Measurements from ENCODE around the gene EIF1AX. TPM values are rescaled to one million over a fixed set of nuclear protein-coding genes. Genes with fewer than 3 reads are reported as not detected.

EIF1AX gene
- polyA plus RNA-seq, 3 donors = 18.4 to 62.7 (median 58.5) TPM

GRCh38 chrX:20159797-20160385 lies 18.3 kb upstream of the EIF1AX start:
- Histone ChIP-seq H3K27ac (ENCODE audit: low read depth in 1 of 2, low read length in 2 of 2) (no peak overlapping the region), H2AFZ (ENCODE audit: insufficient read depth, low read depth, low read length, poor library complexity, severe bottlenecking) (no peak overlapping the region), H3K36me3 (replicated peaks in 1 of 2; ENCODE audit: control insufficient read depth in 1 of 2, insufficient read depth in 2 of 2, low read length in 2 of 2) (peaks cover 68 to 86% of the 10 kb centered on the region in 2 donors), H3K4me1 (ENCODE audit: control insufficient read depth in 1 of 2, insufficient read depth in 2 of 2, low read length in 2 of 2) (no peaks in the 10 kb centered on the region), H4K20me1 (ENCODE audit: insufficient read depth, low read length) (peaks cover 14% of the 10 kb centered on the region), H3K79me2 (ENCODE audit: insufficient read depth, low read length) (no peaks in the 10 kb centered on the region), H3K4me3 (replicated peaks in 1 of 3; ENCODE audit: low read depth in 2 of 3, low read length in 3 of 3) (no peak overlapping the region), H3K4me2 (replicated peaks; ENCODE audit: extremely low read depth, low read length, poor library complexity, severe bottlenecking) (no peak overlapping the region), H3K9me3 (replicated peaks in 1 of 2; ENCODE audit: control insufficient read depth in 1 of 2, insufficient read depth in 1 of 2, low read length in 2 of 2) (no peaks in the 10 kb centered on the region), H3K27me3 (ENCODE audit: control insufficient read depth in 2 of 2, insufficient read depth in 2 of 2, low read length in 2 of 2) (peaks cover 0 to 23% of the 10 kb centered on the region in 2 donors), H3K9ac (ENCODE audit: insufficient read depth, low read length, poor library complexity, severe bottlenecking) (no peak overlapping the region)
- WGBS (ENCODE audit: insufficient coverage) = no CpG with 5 or more reads among the region's 4 CpGs
- Mint-ChIP-seq H3K36me3 (peaks cover 55 to 58% of the 10 kb centered on the region in 2 donors), H3K27ac (no peak overlapping the region), H3K9me3 (peaks cover 0 to 3% (median 0%) of the 10 kb centered on the region in 7 donors), H3K4me3 (no peak overlapping the region), H3K27me3 (ENCODE audit: low read depth in 3 of 3) (peaks cover 0 to 29% (median 0%) of the 10 kb centered on the region in 3 donors), H3K4me1 (no peaks in the 10 kb centered on the region)
- intact Hi-C loops (cut with micrococcal nuclease) = no loop called here
- no peak for DNase-seq
- TF ChIP-seq CTCF (IDR thresholded peaks at IDR 0.05) = no peak

GRCh38 chrX:20151689-20152088 lies 10.1 kb upstream of the EIF1AX start:
- Histone ChIP-seq H3K79me2 (ENCODE audit: insufficient read depth, low read length) (no peaks in the 10 kb centered on the region), H3K4me3 (replicated peaks in 1 of 3; ENCODE audit: low read depth in 2 of 3, low read length in 3 of 3) (no peak overlapping the region), H3K9ac (ENCODE audit: insufficient read depth, low read length, poor library complexity, severe bottlenecking) (no peak overlapping the region), H3K4me2 (replicated peaks; ENCODE audit: extremely low read depth, low read length, poor library complexity, severe bottlenecking) (no peak overlapping the region), H3K36me3 (replicated peaks in 1 of 2; ENCODE audit: control insufficient read depth in 1 of 2, insufficient read depth in 2 of 2, low read length in 2 of 2) (peaks cover 44 to 61% of the 10 kb centered on the region in 2 donors), H3K27ac (ENCODE audit: low read depth in 1 of 2, low read length in 2 of 2) (no peak overlapping the region), H2AFZ (ENCODE audit: insufficient read depth, low read depth, low read length, poor library complexity, severe bottlenecking) (no peak overlapping the region), H3K27me3 (ENCODE audit: control insufficient read depth in 2 of 2, insufficient read depth in 2 of 2, low read length in 2 of 2) (peaks cover 0 to 47% of the 10 kb centered on the region in 2 donors), H3K4me1 (ENCODE audit: control insufficient read depth in 1 of 2, insufficient read depth in 2 of 2, low read length in 2 of 2) (peaks cover 15 to 16% of the 10 kb centered on the region in 2 donors), H3K9me3 (replicated peaks in 1 of 2; ENCODE audit: control insufficient read depth in 1 of 2, insufficient read depth in 1 of 2, low read length in 2 of 2) (no peaks in the 10 kb centered on the region), H4K20me1 (ENCODE audit: insufficient read depth, low read length) (peaks cover 5% of the 10 kb centered on the region)
- intact Hi-C loops (cut with micrococcal nuclease) = no loop called here
- no peak for TF ChIP-seq CTCF (IDR thresholded peaks at IDR 0.05)
- WGBS (ENCODE audit: insufficient coverage) = no CpG with 5 or more reads among the region's 3 CpGs
- Mint-ChIP-seq H3K27me3 (ENCODE audit: low read depth in 3 of 3) (peaks cover 0 to 43% (median 0%) of the 10 kb centered on the region in 3 donors), H3K27ac (no peak overlapping the region), H3K9me3 (peaks cover 0 to 5% (median 0%) of the 10 kb centered on the region in 7 donors), H3K4me3 (no peak overlapping the region), H3K4me1 (peaks cover 16% of the 10 kb centered on the region), H3K36me3 (peaks cover 36 to 37% of the 10 kb centered on the region in 2 donors)
- no peak for DNase-seq
